A549 (cell line): ENCODE measurements around the gene UST. TPM values are rescaled to one million over a fixed set of nuclear protein-coding genes. Genes with fewer than 3 reads are reported as not detected.

Source experiments
- ATAC-seq, 2 experiments: fragments of 200-7000 bp in 1 of 2; fragments of >200 bp in 1 of 2; cut with Nextera tagmentation in 1 of 2; cut with Tn5 transposase in 1 of 2; 3 replicates each; pipeline versions ENCODE4 v1.8.0 to v1.9.1; 2018 to 2020; ENCODE audit warnings: mild to moderate bottlenecking in 1 of 2, moderate library complexity in 1 of 2
- CTCF ChIA-PET: fragments of 300-600 bp; sonication (Branson Sonifier 250); formaldehyde crosslinking; extraction: SDS; loops from one replicate; lab custom pipeline; 2021; ENCODE audit warnings: antibody characterized with exemption, inconsistent platforms; lab: Yijun Ruan, JAX
- POLR2A ChIA-PET: fragments of 350-600 bp; formaldehyde crosslinking; extraction: SDS; loops from one replicate; lab custom pipeline; 2021; ENCODE audit warnings: antibody characterized with exemption, inconsistent platforms; lab: Yijun Ruan, JAX
- DNase-seq, 2 experiments: peaks; one replicate each; pipeline versions ENCODE4 v3.0.0 to v3.0.0-alpha.2; 2011 to 2016; ENCODE audit warnings: low read depth in 1 of 2, low spot score in 1 of 2
- FAIRE-seq: peaks from 2 replicates; lab custom pipeline; 2011; peaks lifted over from hg19 to GRCh38; lab: Jason Lieb, UNC
- H3K27ac ChIP-seq, 2 experiments: fragments of >200 bp; sonication (Bioruptor Twin); formaldehyde crosslinking; 3 replicates each; pipeline ENCODE4 v1.5.1; 2016 to 2017
- H3K4me1 ChIP-seq: fragments of >200 bp; sonication (Bioruptor Twin); formaldehyde crosslinking; 3 replicates; pipeline ENCODE4 v1.6.1; 2016
- H3K4me2 ChIP-seq: fragments of >200 bp; sonication (Bioruptor Twin); formaldehyde crosslinking; 3 replicates; pipeline ENCODE4 v1.6.1; 2016
- H3K4me3 ChIP-seq: fragments of >200 bp; sonication (Bioruptor Twin); formaldehyde crosslinking; 3 replicates; pipeline ENCODE4 v1.5.1; 2016
- H3K9me3 ChIP-seq: fragments of >200 bp; sonication (Bioruptor Twin); formaldehyde crosslinking; 3 replicates; pipeline ENCODE4 v1.6.1; 2016
- ATOH8 ChIP-seq: fragments of 250-450 bp; sonication (Bioruptor Pico); IDR thresholded peaks from 2 replicates; pipeline ENCODE4 v1.5.0; 2020; ENCODE audit warnings: low read depth, mild to moderate bottlenecking, moderate library complexity
- CEBPB ChIP-seq, 2 experiments: fragments of >200 bp in 1 of 2; sonication (Bioruptor Twin) in 1 of 2; formaldehyde crosslinking in 1 of 2; IDR thresholded peaks; 2 replicates each; pipeline ENCODE4 v1.6.1; 2012 to 2016
- E2F6 ChIP-seq: IDR thresholded peaks from 2 replicates; pipeline ENCODE4 v1.6.1; 2012; ENCODE audit warnings: low read depth, borderline replicate concordance
- KDM5A ChIP-seq: fragments of 200-600 bp; sonication (generic); IDR thresholded peaks from 2 replicates; pipeline ENCODE4 v1.6.1; 2016; ENCODE audit warnings: antibody characterized with exemption, mild to moderate bottlenecking
- MAX ChIP-seq: IDR thresholded peaks from 2 replicates; pipeline ENCODE4 v1.6.1; 2012
- PBX3 ChIP-seq: IDR thresholded peaks from 2 replicates; pipeline ENCODE4 v1.6.1; 2012
- RCOR1 ChIP-seq: fragments of 150-350 bp; IDR thresholded peaks from 2 replicates; pipeline ENCODE4 v1.6.1; 2014; ENCODE audit warnings: antibody characterized with exemption, low read length, low read depth
- REST ChIP-seq: fragments of 200-600 bp; sonication (generic); IDR thresholded peaks from 2 replicates; pipeline ENCODE4 v1.6.1; 2016; ENCODE audit warnings: antibody characterized with exemption, mild to moderate bottlenecking, moderate library complexity
- SMC3 ChIP-seq: fragments of >200 bp; sonication (Bioruptor Twin); formaldehyde crosslinking; IDR thresholded peaks from 3 replicates; pipeline ENCODE4 v1.6.1; 2018; ENCODE audit warnings: inconsistent platforms
- ZSCAN20 ChIP-seq: fragments of 250-450 bp; sonication (Bioruptor Pico); IDR thresholded peaks from 2 replicates; pipeline ENCODE4 v1.8.0; 2022; ENCODE audit warnings: mild to moderate bottlenecking, moderate library complexity
- WGBS: methylation state at CpG from one replicate; pipeline ENCODE4 v1.1.6; 2017; ENCODE audit errors: missing lambda C conversion rate; 5-methylcytosine and 5-hydroxymethylcytosine counted together
- polyA plus RNA-seq, 4 experiments: library from polyadenylated mRNA; depleted of rRNA in 3 of 4; stranded (reverse); fragments of >200 nt; fragmentation: RNase III in 1 of 4; extraction: RNeasy Plus Mini Kit Qiagen cat#74134 plus additional on column Dnase treatment in 1 of 4; gene quantifications; 2 replicates in 3 of 4; 3 replicates in 1 of 4; pipeline ENCODE4 v1.2.3, GENCODE V29; 2011 to 2017

The UST gene
- polyA plus RNA-seq, 2 of the 4 experiments (the other 2 are of a cell fraction) = 0.54 to 1.7 TPM

GRCh38 chr6:148747145-148747470, 278 bp downstream of the UST start:
- Histone ChIP-seq H3K9me3 (no peaks in the 10 kb centered on the region), H3K4me2 (peak overlapping the region; percentile 86), H3K4me3 (peak overlapping the region; percentile 89), H3K4me1 (0 out of 3 replicates have a peak, but pooled peaks cover 4% of the 10 kb centered on the region), H3K27ac (peak overlapping the region; percentile 67 to 90)
- ATAC-seq = peak; percentile 58 to 59
- CTCF ChIA-PET = interaction anchor here (1.4 kb wide), 1 partner anchor 198 kb away, joined by 5 read pairs; no protein-coding TSS in a partner anchor
- TF ChIP-seq REST (no peak), RCOR1 (no peak), E2F6 (no peak)
- POLR2A ChIA-PET = no interaction called here
- DNase-seq = peak in 1 of 2 experiments; percentile 14
- WGBS = no CpG with 5 or more reads among the region's 45 CpGs
- no peak for FAIRE-seq

- TF ChIP-seq PBX3 = no peak
- no peak for TF ChIP-seq MAX
- TF ChIP-seq ZSCAN20 (CRISPR knock-in tag) = no peak
- no peak for TF ChIP-seq ATOH8
- no peak for TF ChIP-seq CEBPB (IDR thresholded peaks at IDR 0.05)
- H3K4me2 ChIP-seq = peak overlapping the region; percentile 86
- FAIRE-seq = no peak
- peak overlapping the region; percentile 67 to 90 for H3K27ac ChIP-seq
- H3K9me3 ChIP-seq = no peaks in the 10 kb centered on the region
- 0 out of 3 replicates have a peak, but pooled peaks cover 4% of the 10 kb centered on the region for H3K4me1 ChIP-seq
- ChIA-PET CTCF (interaction anchor here (1.1 to 1.4 kb wide), 2 partner anchors 171 to 198 kb away, joined by 4 to 5 read pairs; no protein-coding TSS in a partner anchor), POLR2A (no interaction called here)
- ATAC-seq = peak; percentile 66 to 67
- H3K4me3 ChIP-seq = peak overlapping the region; percentile 89
- peak; percentile 5 to 13 for DNase-seq
- no CpG with 5 or more reads among the region's 66 CpGs for WGBS
These were observed 788 bp downstream of the UST start for GRCh38 chr6:148747471-148748165.

GRCh38 chr6:148749674-148750073, 2.8 kb downstream of the UST start:
- CTCF ChIA-PET = no interaction called here
- H3K4me1 ChIP-seq = 0 out of 3 replicates have a peak, but pooled peaks cover 4% of the 10 kb centered on the region
- FAIRE-seq (no peak), ATAC-seq (no peak), DNase-seq (no peak)
- WGBS = 73% methylated on average over 1 of the region's 1 CpG
- no peak overlapping the region for H3K27ac ChIP-seq
- no peak overlapping the region for H3K4me3 ChIP-seq
- H3K9me3 ChIP-seq = no peaks in the 10 kb centered on the region
- POLR2A ChIA-PET = no interaction called here
- TF ChIP-seq SMC3 (no peak), KDM5A (no peak)
- no peak overlapping the region for H3K4me2 ChIP-seq
